K562 (cell line): ENCODE results near the gene UPF2. TPM values are rescaled to one million over a fixed set of nuclear protein-coding genes. Genes with fewer than 3 reads are reported as not detected.

Source experiments
- ATAC-seq: fragments of 200-7000 bp; cut with Tn5 transposase; 3 replicates; pipeline ENCODE4 v1.9.1; 2020; ENCODE audit warnings: moderate library complexity
- BruUV-seq: library from RNA; stranded (reverse); fragments of 400-500 nt; replicated peaks from 2 replicates; lab custom pipeline; 2021; lab: Mats Ljungman, UMichigan
- CTCF ChIA-PET: fragments of 300-600 bp; formaldehyde crosslinking; extraction: SDS; loops from one replicate; lab custom pipeline; 2021; ENCODE audit warnings: low intra/inter-chr PET ratio; lab: Yijun Ruan, JAX
- POLR2A ChIA-PET: fragments of 300-600, 350-650 bp; sonication (Branson Sonifier 250); formaldehyde crosslinking; extraction: SDS; loops from one replicate; lab custom pipeline; 2021; ENCODE audit warnings: antibody characterized with exemption, inconsistent platforms; lab: Yijun Ruan, JAX
- DNase-seq, 4 experiments: peaks; one replicate each; pipeline versions ENCODE4 v3.0.0 to v3.0.0-alpha.2; 2011 to 2018; ENCODE audit warnings: low spot score in 3 of 4, mixed read lengths in 3 of 4; ENCODE audit errors: extremely low read depth in 1 of 4
- FAIRE-seq: peaks from 2 replicates; lab custom pipeline; 2011; peaks lifted over from hg19 to GRCh38; lab: Jason Lieb, UNC
- H2AFZ ChIP-seq: 2 replicates; pipeline ENCODE4 v1.6.0; 2011; ENCODE audit warnings: low read depth, low read length, control low read depth, inconsistent platforms
- H3K27ac ChIP-seq: fragments of 200-600 bp; 3 replicates; pipeline ENCODE4 v1.8.0; 2011; ENCODE audit warnings: low read depth, mild to moderate bottlenecking, control low read depth, inconsistent platforms, low read length, moderate library complexity, mixed read lengths; ENCODE audit errors: extremely low read depth
- H3K27me3 ChIP-seq, 2 experiments: fragments of 300-600 bp in 1 of 2; 2 replicates in 1 of 2; 3 replicates in 1 of 2; pipeline versions ENCODE4 v1.6.0 to v1.8.0; 2011; ENCODE audit warnings: inconsistent platforms in 2 of 2, low read length in 2 of 2, mild to moderate bottlenecking in 1 of 2, mixed read lengths in 1 of 2, moderate library complexity in 1 of 2; ENCODE audit not compliant: control insufficient read depth in 2 of 2, insufficient read depth in 2 of 2
- H3K36me3 ChIP-seq: fragments of 300-600 bp; 3 replicates; pipeline ENCODE4 v1.8.0; 2011; ENCODE audit warnings: mild to moderate bottlenecking, low read length, inconsistent platforms; ENCODE audit not compliant: control insufficient read depth, insufficient read depth
- H3K4me1 ChIP-seq, 2 experiments: fragments of 200-600 bp in 1 of 2; replicated peaks in 1 of 2; 2 replicates in 1 of 2; 3 replicates in 1 of 2; pipeline versions ENCODE4 v1.5.1 to v1.8.0; 2011; ENCODE audit warnings: inconsistent platforms in 2 of 2, low read length in 2 of 2, mild to moderate bottlenecking in 1 of 2, mixed read lengths in 1 of 2, moderate library complexity in 1 of 2; ENCODE audit not compliant: control insufficient read depth in 2 of 2, insufficient read depth in 2 of 2
- H3K4me2 ChIP-seq: 2 replicates; pipeline ENCODE4 v1.6.1; 2011; ENCODE audit warnings: low read length, control low read depth, inconsistent platforms, mixed read lengths; ENCODE audit not compliant: insufficient read depth
- H3K4me3 ChIP-seq: fragments of 200-600 bp; sonication (generic), shearing (Covaris generic); 2 replicates; pipeline ENCODE4 v1.5.1; 2016; ENCODE audit warnings: control low read depth, inconsistent platforms
- H3K79me2 ChIP-seq: fragments of 200-600 bp; 3 replicates; pipeline ENCODE4 v1.8.0; 2011; ENCODE audit warnings: low read length, inconsistent platforms; ENCODE audit not compliant: control insufficient read depth, insufficient read depth
- H3K9ac ChIP-seq, 2 experiments: 2 replicates each; pipeline versions ENCODE4 v1.6.0 to v1.6.1; 2011; ENCODE audit warnings: low read depth in 2 of 2, low read length in 2 of 2, control low read depth in 1 of 2, inconsistent platforms in 1 of 2, mild to moderate bottlenecking in 1 of 2, mixed read lengths in 1 of 2; ENCODE audit not compliant: insufficient read depth in 1 of 2
- H3K9me1 ChIP-seq: one replicate; pipeline ENCODE4 v1.6.0; 2011; ENCODE audit warnings: inconsistent platforms, mild to moderate bottlenecking, low read length, moderate library complexity; ENCODE audit not compliant: control insufficient read depth, insufficient read depth
- H3K9me3 ChIP-seq: replicated peaks from 2 replicates; pipeline ENCODE4 v1.5.1; 2011; ENCODE audit warnings: low read depth, low read length, inconsistent platforms; ENCODE audit not compliant: control insufficient read depth, insufficient read depth
- H4K20me1 ChIP-seq: replicated peaks from 2 replicates; pipeline ENCODE4 v1.6.1; 2011; ENCODE audit warnings: low read length, inconsistent platforms, mixed read lengths; ENCODE audit not compliant: control insufficient read depth, insufficient read depth
- MAZ ChIP-seq, 2 experiments: fragments of 450-650 bp in 1 of 2; sonication (generic) in 1 of 2; formaldehyde crosslinking; IDR thresholded peaks in 1 of 2; conservative IDR thresholded peaks in 1 of 2; 2 replicates each; pipeline versions ENCODE4 v1.4.0 to v1.5.0; 2020; ENCODE audit warnings: mild to moderate bottlenecking in 1 of 2, missing genetic modification reagents in 1 of 2
- MYC ChIP-seq, 2 experiments: fragments of 250-450 bp in 1 of 2; sonication (Bioruptor Pico) in 1 of 2; IDR thresholded peaks; 2 replicates each; pipeline versions ENCODE4 v1.5.1 to v1.6.1; 2012 to 2021; ENCODE audit warnings: low read depth in 2 of 2, borderline replicate concordance in 1 of 2, improper control_type of control experiment in 1 of 2, low read length in 1 of 2, mild to moderate bottlenecking in 1 of 2, moderate library complexity in 1 of 2
- STAT5B ChIP-seq: fragments of 250-450 bp; sonication (Bioruptor Pico); IDR thresholded peaks from 2 replicates; pipeline ENCODE4 v1.8.0; 2021; ENCODE audit warnings: mild to moderate bottlenecking, inconsistent platforms
- whole genome bisulfite sequencing: fragments of 100-300 bp; shearing (Covaris generic); methylation state at CpG from one replicate; pipeline ENCODE4 v1.1.6; 2016; ENCODE audit warnings: low coverage, mixed read lengths; ENCODE audit not compliant: insufficient coverage; ENCODE audit errors: missing lambda C conversion rate; 5-methylcytosine and 5-hydroxymethylcytosine counted together
- in situ Hi-C: fragments of 300-500 bp; cut with MboI; formaldehyde crosslinking; loops from 4 replicates; pipeline ENCODE4 v1.15.0; 2018; ENCODE audit warnings: inconsistent platforms, mixed read lengths
- intact Hi-C: fragments of 100-400 bp; cut with micrococcal nuclease; formaldehyde crosslinking; loops from 2 replicates; pipeline ENCODE4 v1.14.2; 2022
- polyA plus RNA-seq, 8 experiments: library from polyadenylated mRNA; depleted of rRNA in 4 of 8; stranded (reverse) in 5 of 8; unstranded in 3 of 8; fragments of >200 nt; fragmentation: Nextera tagmentation in 2 of 8; fragmentation: Illumina TruSeq in 1 of 8; extraction: Ambion mirVana in 2 of 8; extraction: Trizol in 1 of 8; gene quantifications; 2 replicates each; pipeline versions ENCODE4 v1.2.1 to v1.2.3, GENCODE V29; 2011 to 2014; ENCODE audit warnings: inconsistent platforms in 1 of 8, missing spikeins in 1 of 8
- total RNA-seq, 7 experiments: library from RNA; depleted of rRNA in 6 of 7; stranded (reverse); fragments of >200 nt in 6 of 7; fragmentation: Illumina TruSeq in 2 of 7; extraction: Trizol in 2 of 7; gene quantifications; 2 replicates each; pipeline versions ENCODE4 v1.2.1 to v1.2.3, GENCODE V29; 2011 to 2021; ENCODE audit warnings: low replicate concordance in 1 of 7

Gene UPF2
- total and polyA plus RNA-seq, 9 of the 15 experiments (the other 6 are each of a cell fraction or from before 2014, with no cell fraction given): 13.9 to 37.7 (median 23.7) TPM

GRCh38 chr10:11910102-11910501 is 132.5 kb downstream of the UPF2 start:
- intact Hi-C loops: no loop called here
- no peak for FAIRE-seq
- Histone ChIP-seq H3K9me1 (peaks cover 9% of the 10 kb centered on the region), H3K36me3 (no peaks in the 10 kb centered on the region), H3K27ac (no peak overlapping the region), H3K4me1 (peaks cover 11 to 19% of the 10 kb centered on the region in 2 experiments; a peak in 4 of 5 replicates), H3K9ac (no peak overlapping the region), H3K4me3 (no peak overlapping the region), H3K9me3 (no peaks in the 10 kb centered on the region), H3K79me2 (no peaks in the 10 kb centered on the region), H3K27me3 (no peaks in the 10 kb centered on the region), H2AFZ (no peak overlapping the region), H4K20me1 (no peaks in the 10 kb centered on the region), H3K4me2 (no peak overlapping the region)
- no peak for DNase-seq
- POLR2A ChIA-PET: no interaction called here
- WGBS: 76% methylated on average over 10 of the region's 10 CpGs
- in situ Hi-C loops: no loop called here
- no peak for TF ChIP-seq STAT5B (CRISPR knock-in tag)
- no peak for ATAC-seq
- BruUV-seq: no TSS peak
- CTCF ChIA-PET: no interaction called here

GRCh38 chr10:11909618-11910017 is 133.0 kb downstream of the UPF2 start:
- Histone ChIP-seq H3K79me2 (no peaks in the 10 kb centered on the region), H3K9me1 (peaks cover 9% of the 10 kb centered on the region), H3K27ac (no peak overlapping the region), H3K9ac (peak overlapping the region in 1 of 2 experiments; percentile 65; a peak in 1 of 4 replicates), H3K36me3 (no peaks in the 10 kb centered on the region), H3K4me3 (no peak overlapping the region), H3K9me3 (no peaks in the 10 kb centered on the region), H3K4me1 (peaks cover 11 to 19% of the 10 kb centered on the region in 2 experiments; a peak in 4 of 5 replicates), H2AFZ (0 out of 2 replicates have a peak overlapping the region, but pooled peaks have one; percentile 51), H3K27me3 (no peaks in the 10 kb centered on the region), H3K4me2 (no peak overlapping the region), H4K20me1 (no peaks in the 10 kb centered on the region)
- no peak for FAIRE-seq
- intact Hi-C loops (no loop called here), in situ Hi-C loops (no loop called here)
- 33% methylated on average over 8 of the region's 10 CpGs for WGBS
- no peak; the same call in 1 of the 3 replicates for ATAC-seq
- ChIA-PET CTCF (no interaction called here), POLR2A (interaction anchor here (1.8 kb wide), 1 partner anchor 11 kb away, joined by 8 read pairs; no protein-coding TSS in a partner anchor)
- TF ChIP-seq MAZ (CRISPR knock-in tag; conservative IDR thresholded peaks at IDR 0.05 in 1 of 2, IDR thresholded peaks at IDR 0.05 in 1 of 2) (no peak), MYC (IDR thresholded peaks at IDR 0.05; ENCODE audit: low read depth, low read length) (no peak), MYC (CRISPR knock-in tag; IDR thresholded peaks at IDR 0.05; ENCODE audit: borderline replicate concordance, low read depth) (no peak)
- no peak for DNase-seq
- no TSS peak for BruUV-seq
